B cell (primary cell): ENCODE data around the gene CCSAP.

Experiments
- EZH2 ChIP-seq: IDR thresholded peaks from 2 replicates; pipeline ENCODE4 v1.6.1; 2012; ENCODE audit warnings: borderline replicate concordance, low read depth, mild to moderate bottlenecking, moderate library complexity, low read length; ENCODE audit not compliant: insufficient read depth, poor library complexity, severe bottlenecking
- TF ChIP-seq, protein P1 (sequence below): fragments of 200-600 bp; IDR thresholded peaks from one replicate; pipeline ENCODE4 v1.8.0; 2022; ENCODE audit warnings: antibody characterized with exemption, mild to moderate bottlenecking

DNA sequence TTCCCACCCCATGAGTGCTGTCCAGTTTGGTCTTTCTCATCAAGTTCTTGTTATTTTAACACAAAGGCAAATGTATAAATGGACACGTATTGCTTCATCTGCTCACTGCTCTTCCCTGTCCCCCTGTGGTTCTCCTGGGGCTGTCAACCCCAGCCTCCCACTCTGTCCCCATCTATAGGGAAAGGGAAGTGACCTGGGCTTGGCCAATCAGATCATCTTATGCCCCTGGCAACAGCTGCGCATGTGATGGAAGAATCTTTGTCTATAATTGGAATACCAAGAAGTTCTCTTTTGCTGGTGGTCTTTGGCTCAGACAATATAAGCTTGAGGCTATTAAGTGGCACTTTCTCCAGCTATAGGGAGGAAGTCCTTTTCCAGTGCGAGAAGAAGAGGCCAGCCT is 4.7 kb upstream of the CCSAP start:
- TF ChIP-seq, protein P1, sequence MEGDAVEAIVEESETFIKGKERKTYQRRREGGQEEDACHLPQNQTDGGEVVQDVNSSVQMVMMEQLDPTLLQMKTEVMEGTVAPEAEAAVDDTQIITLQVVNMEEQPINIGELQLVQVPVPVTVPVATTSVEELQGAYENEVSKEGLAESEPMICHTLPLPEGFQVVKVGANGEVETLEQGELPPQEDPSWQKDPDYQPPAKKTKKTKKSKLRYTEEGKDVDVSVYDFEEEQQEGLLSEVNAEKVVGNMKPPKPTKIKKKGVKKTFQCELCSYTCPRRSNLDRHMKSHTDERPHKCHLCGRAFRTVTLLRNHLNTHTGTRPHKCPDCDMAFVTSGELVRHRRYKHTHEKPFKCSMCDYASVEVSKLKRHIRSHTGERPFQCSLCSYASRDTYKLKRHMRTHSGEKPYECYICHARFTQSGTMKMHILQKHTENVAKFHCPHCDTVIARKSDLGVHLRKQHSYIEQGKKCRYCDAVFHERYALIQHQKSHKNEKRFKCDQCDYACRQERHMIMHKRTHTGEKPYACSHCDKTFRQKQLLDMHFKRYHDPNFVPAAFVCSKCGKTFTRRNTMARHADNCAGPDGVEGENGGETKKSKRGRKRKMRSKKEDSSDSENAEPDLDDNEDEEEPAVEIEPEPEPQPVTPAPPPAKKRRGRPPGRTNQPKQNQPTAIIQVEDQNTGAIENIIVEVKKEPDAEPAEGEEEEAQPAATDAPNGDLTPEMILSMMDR, result no peak
- TF ChIP-seq EZH2, result no peak
